ENCODE measurements around the gene ARHGAP44. TPM values are rescaled to one million over a fixed set of nuclear protein-coding genes. Genes with fewer than 3 reads are reported as not detected.

The ARHGAP44 gene
- total and polyA plus RNA-seq, 7 experiments from 2014 or later, result 0.09 TPM; not detected in 5

DNA sequence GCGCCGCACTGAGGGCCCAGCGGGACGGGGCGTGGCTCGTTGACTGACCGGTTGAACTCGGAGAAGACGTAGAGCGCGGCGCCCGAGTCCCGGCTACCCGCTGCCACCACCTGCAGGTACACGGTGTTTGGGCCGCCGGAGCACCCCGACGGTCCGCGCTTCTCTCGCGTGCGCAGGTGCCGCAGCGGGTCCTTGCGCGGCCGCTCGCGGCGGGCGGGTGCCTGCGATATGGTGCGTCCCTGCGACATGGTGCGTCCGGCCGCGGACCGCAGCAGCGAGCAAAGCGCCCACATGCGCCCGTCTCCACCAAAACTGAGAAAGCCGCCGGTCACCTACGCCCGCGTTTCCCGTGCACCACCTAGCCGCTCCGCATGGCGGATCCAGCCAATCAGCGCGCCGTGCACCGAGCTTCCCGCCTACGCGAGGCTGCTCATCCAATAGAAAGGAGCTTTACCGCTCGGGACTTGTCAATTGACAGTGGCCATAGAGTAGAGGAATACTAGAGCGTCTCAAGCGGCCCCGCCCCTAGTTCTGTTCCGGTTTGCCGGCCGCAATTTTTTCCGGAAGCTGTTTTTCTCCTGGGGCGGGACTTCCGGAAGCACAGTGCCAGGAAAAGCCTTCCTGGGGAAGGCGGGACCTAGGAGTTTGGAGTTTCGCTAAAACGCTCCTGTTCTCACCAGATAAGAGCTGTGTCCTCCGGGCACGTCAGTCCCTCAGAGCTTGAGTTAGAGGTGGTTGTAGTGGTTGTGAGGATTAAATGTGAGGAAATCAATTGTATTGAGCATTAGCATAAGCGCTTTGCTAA is 228.6 kb downstream of the ARHGAP44 start, which contains the start of gene ELAC2:
ELAC2 (minus strand) TSS at position 373 of the 805 bp plus-strand sequence; CDS start at position 293, 80 bp downstream.
- H3K9me3 Mint-ChIP-seq, result no peaks in the 10 kb centered on the region
- H3K27ac Mint-ChIP-seq, result peak within 1 kb of the TSS; percentile 85 to 99 (median 97)
- Histone ChIP-seq H3K27ac (ENCODE audit: low read depth, low read length) (peak within 1 kb of the TSS; percentile 78), H3K4me1 (ENCODE audit: control insufficient read depth in 2 of 2, insufficient read depth in 2 of 2, low read length in 2 of 2) (peaks cover 6 to 16% of the 10 kb centered on the region in 2 donors), H3K4me3 (ENCODE audit: low read length) (peak within 1 kb of the TSS; percentile 77), H3K27me3 (ENCODE audit: control insufficient read depth in 2 of 2, insufficient read depth in 2 of 2, low read length in 2 of 2) (no peaks in the 10 kb centered on the region), H3K9me3 (ENCODE audit: control insufficient read depth in 2 of 3, low read length in 3 of 3) (no peaks in the 10 kb centered on the region), H3K36me3 (ENCODE audit: control insufficient read depth in 2 of 3, insufficient read depth in 3 of 3, low read length in 3 of 3) (peaks cover 10 to 36% (median 23%) of the 10 kb centered on the region in 3 experiments)
- H3K4me1 Mint-ChIP-seq, result peaks cover 18 to 48% (median 35%) of the 10 kb centered on the region in 7 donors
- POLR2A ChIA-PET, result interaction anchor here (0.6 to 2.5 kb wide), 7 partner anchors 9 to 1283 kb away, joined by 3 to 40 read pairs (median 4); partner anchors contain the start of genes HS3ST3B1, MAP2K4 and ZNF18
- peak within 1 kb of the TSS; percentile 90 to 99 (median 96) for H3K4me3 Mint-ChIP-seq
- no peaks in the 10 kb centered on the region for H3K27me3 Mint-ChIP-seq
- ATAC-seq (peak; percentile 100), DNase-seq (peak; percentile 86 to 98 (median 95))
- CTCF ChIA-PET, result interaction anchor here (1.0 to 5.2 kb wide), 7 partner anchors 9 to 1021 kb away, joined by 3 to 77 read pairs (median 3); partner anchors contain the start of gene ZNF18
- intact Hi-C loops (cut with micrococcal nuclease), result loop anchor here (1.0 to 5.0 kb wide), 9 partner anchors 8 to 1410 kb away; partner anchors contain the start of genes COX10 (in 1 of the 2), HS3ST3B1 (in 1 of the 2) and ZNF18 (in 1 of the 2)
- peaks cover 11 to 33% (median 19%) of the 10 kb centered on the region in 5 donors for H3K36me3 Mint-ChIP-seq

- CTCF ChIA-PET, result interaction anchor here (1.2 kb wide), 1 partner anchor 8 kb away, joined by 4 read pairs; no protein-coding TSS in a partner anchor
Observed at GRCh38 chr17:13024016-13024415, 234.7 kb downstream of the ARHGAP44 start.

GRCh38 chr17:13024526-13025257 is 235.4 kb downstream of the ARHGAP44 start:
- ChIA-PET POLR2A (no interaction called here), CTCF (no interaction called here)
- Histone ChIP-seq H3K36me3 (ENCODE audit: control insufficient read depth in 2 of 3, insufficient read depth in 3 of 3, low read length in 3 of 3) (no peaks in the 10 kb centered on the region), H3K4me1 (ENCODE audit: control insufficient read depth in 2 of 2, insufficient read depth in 2 of 2, low read length in 2 of 2) (peaks cover 0 to 3% of the 10 kb centered on the region in 2 donors), H3K9me3 (ENCODE audit: control insufficient read depth in 2 of 3, low read length in 3 of 3) (no peaks in the 10 kb centered on the region), H3K4me3 (ENCODE audit: low read length) (no peak overlapping the region), H3K27me3 (ENCODE audit: control insufficient read depth in 2 of 2, insufficient read depth in 2 of 2, low read length in 2 of 2) (no peaks in the 10 kb centered on the region), H3K27ac (ENCODE audit: low read depth, low read length) (no peak overlapping the region)
- Mint-ChIP-seq H3K9me3 (no peaks in the 10 kb centered on the region), H3K36me3 (no peaks in the 10 kb centered on the region), H3K4me1 (peaks cover 6 to 15% (median 10%) of the 10 kb centered on the region in 7 donors), H3K27me3 (peaks cover 0 to 17% (median 11%) of the 10 kb centered on the region in 5 donors), H3K27ac (peak overlapping the region in 2 of 9 donors; percentile 24 to 34), H3K4me3 (peak overlapping the region; percentile 3 to 64 (median 40))
- DNase-seq (peak; percentile 24 to 73 (median 53)), ATAC-seq (peak; percentile 98)
- intact Hi-C loops (cut with micrococcal nuclease), result loop anchor here in 1 of 2 donors (1.0 kb wide), 1 partner anchor 8 kb away; no protein-coding TSS in a partner anchor

More at GRCh38 chr17:13024016-13024415, 234.7 kb downstream of the ARHGAP44 start:
- DNase-seq, result peak in 1 of 9 donors; percentile 16
- H3K36me3 ChIP-seq (ENCODE audit: control insufficient read depth in 2 of 3, insufficient read depth in 3 of 3, low read length in 3 of 3), result no peaks in the 10 kb centered on the region
- intact Hi-C loops (cut with micrococcal nuclease), result loop anchor here in 1 of 2 donors (1.0 kb wide), 1 partner anchor 8 kb away; no protein-coding TSS in a partner anchor
- H3K27ac Mint-ChIP-seq, result peak overlapping the region in 1 of 9 donors; percentile 24
- H3K36me3 Mint-ChIP-seq, result no peaks in the 10 kb centered on the region
- no peaks in the 10 kb centered on the region for H3K9me3 Mint-ChIP-seq
- H3K4me1 ChIP-seq (ENCODE audit: control insufficient read depth in 2 of 2, insufficient read depth in 2 of 2, low read length in 2 of 2), result peaks cover 0 to 3% of the 10 kb centered on the region in 2 donors
- no peak overlapping the region for H3K27ac ChIP-seq (ENCODE audit: low read depth, low read length)
- ATAC-seq, result no peak
- H3K4me3 Mint-ChIP-seq, result peak overlapping the region in 6 of 10 donors; percentile 5 to 62 (median 40)
- no peak overlapping the region for H3K4me3 ChIP-seq (ENCODE audit: low read length)
- POLR2A ChIA-PET, result no interaction called here
- peaks cover 6 to 15% (median 10%) of the 10 kb centered on the region in 7 donors for H3K4me1 Mint-ChIP-seq
- H3K27me3 ChIP-seq (ENCODE audit: control insufficient read depth in 2 of 2, insufficient read depth in 2 of 2, low read length in 2 of 2), result no peaks in the 10 kb centered on the region
- H3K27me3 Mint-ChIP-seq, result peaks cover 0 to 17% (median 11%) of the 10 kb centered on the region in 5 donors
- H3K9me3 ChIP-seq (ENCODE audit: control insufficient read depth in 2 of 3, low read length in 3 of 3), result no peaks in the 10 kb centered on the region

DNA sequence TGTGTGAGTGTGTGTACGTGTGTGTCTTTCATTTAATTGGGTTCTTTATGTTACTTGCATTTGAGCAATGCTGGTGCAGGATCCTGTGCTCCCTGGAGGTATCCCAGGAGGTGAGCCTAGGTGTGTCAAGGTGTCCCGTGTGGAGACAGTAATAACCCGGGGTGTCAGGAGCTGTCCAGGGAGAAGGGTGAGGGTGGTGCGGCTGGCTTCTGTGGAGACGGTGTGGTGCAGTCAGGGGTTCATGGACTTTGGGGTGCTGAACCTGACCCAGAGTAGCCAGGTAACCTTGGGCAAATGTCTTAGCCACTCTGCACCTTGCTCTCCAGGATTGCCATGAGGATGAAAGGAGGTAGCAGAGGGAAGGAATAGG is 235.9 kb downstream of the ARHGAP44 start:
- ATAC-seq (no peak), DNase-seq (no peak)
- Mint-ChIP-seq H3K4me1 (peaks cover 6 to 15% (median 11%) of the 10 kb centered on the region in 7 donors), H3K27ac (peak overlapping the region in 1 of 9 donors; percentile 14), H3K4me3 (no peak overlapping the region), H3K9me3 (no peaks in the 10 kb centered on the region), H3K27me3 (peaks cover 0 to 17% (median 11%) of the 10 kb centered on the region in 5 donors), H3K36me3 (no peaks in the 10 kb centered on the region)
- ChIA-PET POLR2A (no interaction called here), CTCF (no interaction called here)
- H3K4me3 ChIP-seq (ENCODE audit: low read length), result no peak overlapping the region
- no peaks in the 10 kb centered on the region for H3K36me3 ChIP-seq (ENCODE audit: control insufficient read depth in 2 of 3, insufficient read depth in 3 of 3, low read length in 3 of 3)
- intact Hi-C loops (cut with micrococcal nuclease), result no loop called here
- no peaks in the 10 kb centered on the region for H3K9me3 ChIP-seq (ENCODE audit: control insufficient read depth in 2 of 3, low read length in 3 of 3)
- no peak overlapping the region for H3K27ac ChIP-seq (ENCODE audit: low read depth, low read length)
- no peaks in the 10 kb centered on the region for H3K27me3 ChIP-seq (ENCODE audit: control insufficient read depth in 2 of 2, insufficient read depth in 2 of 2, low read length in 2 of 2)
- peaks cover 0 to 3% of the 10 kb centered on the region in 2 donors for H3K4me1 ChIP-seq (ENCODE audit: control insufficient read depth in 2 of 2, insufficient read depth in 2 of 2, low read length in 2 of 2)

DNA sequence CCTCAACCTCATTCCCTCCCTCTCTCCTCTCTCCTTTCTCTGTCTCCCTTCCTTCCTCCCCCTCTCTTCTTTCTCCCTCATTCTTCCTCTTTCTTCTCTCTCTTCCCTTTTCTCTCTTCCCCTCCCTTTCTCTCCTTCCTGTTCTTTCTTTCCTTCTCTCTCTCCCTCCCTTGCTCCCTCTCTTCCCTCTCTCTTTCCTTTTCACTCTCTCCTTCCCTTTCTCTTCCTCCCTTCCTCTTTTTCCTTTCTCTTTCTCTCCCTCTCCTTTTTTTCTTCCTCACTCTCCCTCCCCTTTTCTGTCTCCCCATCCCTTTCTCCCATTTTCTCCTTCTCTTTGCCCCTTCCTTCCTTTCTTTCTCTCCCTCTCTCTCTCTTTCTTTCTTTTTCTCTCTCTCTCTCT is 236.4 kb downstream of the ARHGAP44 start:
- DNase-seq (no peak), ATAC-seq (no peak)
- ChIA-PET POLR2A (no interaction called here), CTCF (interaction anchor here (0.8 kb wide), 1 partner anchor 226 kb away, joined by 6 read pairs; no protein-coding TSS in a partner anchor)
- Histone ChIP-seq H3K27me3 (ENCODE audit: control insufficient read depth in 2 of 2, insufficient read depth in 2 of 2, low read length in 2 of 2) (no peaks in the 10 kb centered on the region), H3K36me3 (ENCODE audit: control insufficient read depth in 2 of 3, insufficient read depth in 3 of 3, low read length in 3 of 3) (no peaks in the 10 kb centered on the region), H3K9me3 (ENCODE audit: control insufficient read depth in 2 of 3, low read length in 3 of 3) (no peaks in the 10 kb centered on the region), H3K4me1 (ENCODE audit: control insufficient read depth in 2 of 2, insufficient read depth in 2 of 2, low read length in 2 of 2) (peaks cover 0 to 3% of the 10 kb centered on the region in 2 donors), H3K4me3 (ENCODE audit: low read length) (no peak overlapping the region), H3K27ac (ENCODE audit: low read depth, low read length) (no peak overlapping the region)
- H3K36me3 Mint-ChIP-seq, result no peaks in the 10 kb centered on the region
- peaks cover 6 to 18% (median 15%) of the 10 kb centered on the region in 7 donors for H3K4me1 Mint-ChIP-seq
- H3K4me3 Mint-ChIP-seq, result no peak overlapping the region
- no peaks in the 10 kb centered on the region for H3K9me3 Mint-ChIP-seq
- intact Hi-C loops (cut with micrococcal nuclease), result no loop called here
- H3K27me3 Mint-ChIP-seq, result peaks cover 0 to 17% (median 11%) of the 10 kb centered on the region in 5 donors
- H3K27ac Mint-ChIP-seq, result no peak overlapping the region

DNA sequence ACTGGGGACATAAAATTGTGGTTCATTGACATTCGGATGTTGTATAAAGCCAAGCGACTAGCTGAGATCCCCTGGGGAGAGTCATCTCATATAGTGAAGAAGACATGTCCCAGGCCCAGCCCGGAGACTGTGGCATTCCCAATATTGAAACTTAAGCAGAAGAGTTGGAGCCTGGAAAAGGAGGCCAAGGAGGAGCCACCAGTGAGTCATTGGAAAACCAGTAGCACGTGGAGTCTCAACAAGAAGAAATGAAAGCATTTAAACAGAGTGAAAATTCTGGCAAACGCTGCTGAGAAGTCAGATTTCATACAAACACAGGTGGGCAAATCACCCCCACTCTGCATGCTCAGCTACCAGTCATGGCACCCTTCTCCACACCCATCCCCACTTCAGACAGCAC is 237.9 kb downstream of the ARHGAP44 start:
- no peak for DNase-seq
- H3K36me3 Mint-ChIP-seq, result no peaks in the 10 kb centered on the region
- ChIA-PET POLR2A (interaction anchor here (5.2 kb wide), 1 partner anchor 9 kb away, joined by 40 read pairs; the partner anchor contains the start of gene ELAC2), CTCF (interaction anchor here (5.9 kb wide), 1 partner anchor 7 kb away, joined by 77 read pairs; the partner anchor contains the start of gene ELAC2)
- Histone ChIP-seq H3K9me3 (ENCODE audit: control insufficient read depth in 2 of 3, low read length in 3 of 3) (no peaks in the 10 kb centered on the region), H3K4me3 (ENCODE audit: low read length) (no peak overlapping the region), H3K27me3 (ENCODE audit: control insufficient read depth in 2 of 2, insufficient read depth in 2 of 2, low read length in 2 of 2) (no peaks in the 10 kb centered on the region), H3K36me3 (ENCODE audit: control insufficient read depth in 2 of 3, insufficient read depth in 3 of 3, low read length in 3 of 3) (no peaks in the 10 kb centered on the region), H3K27ac (ENCODE audit: low read depth, low read length) (no peak overlapping the region), H3K4me1 (ENCODE audit: control insufficient read depth in 2 of 2, insufficient read depth in 2 of 2, low read length in 2 of 2) (peaks cover 0 to 12% of the 10 kb centered on the region in 2 donors)
- H3K9me3 Mint-ChIP-seq, result peaks cover 0 to 2% (median 0%) of the 10 kb centered on the region in 11 donors
- no peak overlapping the region for H3K4me3 Mint-ChIP-seq
- H3K4me1 Mint-ChIP-seq, result peaks cover 17 to 31% (median 26%) of the 10 kb centered on the region in 7 donors
- ATAC-seq, result no peak
- intact Hi-C loops (cut with micrococcal nuclease), result no loop called here
- no peak overlapping the region for H3K27ac Mint-ChIP-seq
- H3K27me3 Mint-ChIP-seq, result peaks cover 0 to 17% (median 11%) of the 10 kb centered on the region in 5 donors
